Embryonic facial prominence (tissue), 1 donor: ENCODE measurements around the gene RAB31.

ENCODE experiments used
- DNase-seq: peaks from one replicate; pipeline ENCODE4 v3.0.0-alpha.2; 2016; ENCODE audit errors: extremely low spot score

The RAB31 gene

GRCh38 chr18:9862686-9863085 lies 154.6 kb downstream of the RAB31 start:
- DNase-seq: no peak

GRCh38 chr18:9863282-9863681 lies 155.2 kb downstream of the RAB31 start:
- DNase-seq: no peak

- DNase-seq: no peak
These were observed 157.8 kb downstream of the RAB31 start for GRCh38 chr18:9865764-9866490.

- DNase-seq: no peak
These were observed 158.5 kb downstream of the RAB31 start for GRCh38 chr18:9866627-9867026.

GRCh38 chr18:9867071-9867594 lies 159.0 kb downstream of the RAB31 start:
- DNase-seq: no peak

GRCh38 chr18:9868857-9869714 lies 161.0 kb downstream of the RAB31 start:
- DNase-seq: no peak

GRCh38 chr18:9869715-9870430 lies 161.8 kb downstream of the RAB31 start:
- no peak for DNase-seq

- no peak for DNase-seq
These were observed 162.4 kb downstream of the RAB31 start for GRCh38 chr18:9870431-9871008.

GRCh38 chr18:9871244-9871746 lies 163.2 kb downstream of the RAB31 start:
- DNase-seq: no peak

GRCh38 chr18:9872823-9873222 lies 164.7 kb downstream of the RAB31 start:
- DNase-seq: no peak

GRCh38 chr18:9874728-9875127 lies 166.6 kb downstream of the RAB31 start:
- no peak for DNase-seq

- DNase-seq: no peak
These were observed 168.2 kb downstream of the RAB31 start for GRCh38 chr18:9876212-9876866.

- no peak for DNase-seq
These were observed 169.0 kb downstream of the RAB31 start for GRCh38 chr18:9876867-9877654.

GRCh38 chr18:9877655-9878014 lies 169.5 kb downstream of the RAB31 start:
- DNase-seq: no peak

- no peak for DNase-seq
These were observed 170.0 kb downstream of the RAB31 start for GRCh38 chr18:9878095-9878494.

- DNase-seq: no peak
These were observed 170.7 kb downstream of the RAB31 start for GRCh38 chr18:9878783-9879242.

GRCh38 chr18:9884090-9884489 lies 176.0 kb downstream of the RAB31 start:
- DNase-seq: no peak

- no peak for DNase-seq
These were observed 176.5 kb downstream of the RAB31 start for GRCh38 chr18:9884532-9885140.

GRCh38 chr18:9885170-9886004 lies 177.3 kb downstream of the RAB31 start, which contains the start of gene TXNDC2:
Gene TXNDC2 (plus strand): TSS chr18:9885973. CDS start chr18:9886681, 708 bp downstream.
- no peak for DNase-seq
